Measurements from ENCODE around the gene TAF4. TPM values are rescaled to one million over a fixed set of nuclear protein-coding genes. Genes with fewer than 3 reads are reported as not detected.

The TAF4 gene
- total RNA-seq, 3 donors from 2014 or later = 11.1 to 13.0 (median 12.7) TPM

DNA sequence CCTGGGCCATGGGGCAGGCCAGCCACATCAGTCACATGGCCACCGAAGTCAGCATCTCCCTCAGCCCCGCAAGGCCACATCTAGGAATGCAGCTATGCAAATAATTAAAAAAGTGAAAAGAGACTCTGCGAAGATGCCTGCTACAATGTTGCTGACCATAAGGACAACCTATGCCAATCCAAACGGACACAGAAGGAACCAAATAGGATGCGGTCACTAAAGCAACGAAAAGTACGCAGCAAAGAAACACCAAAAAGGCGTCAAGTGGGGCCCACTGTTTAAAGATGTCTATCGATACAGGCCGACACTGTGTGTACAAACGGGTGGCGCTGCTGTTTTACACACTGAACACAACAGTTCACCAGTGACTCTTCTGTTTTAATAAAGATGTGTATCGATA is 56.4 kb downstream of the TAF4 start:
- TF ChIP-seq POLR2AphosphoS5 (IDR thresholded peaks at IDR 0.05) (no peak), POLR2A (IDR thresholded peaks at IDR 0.05) (no peak)
- TF ChIP-seq, protein P1, sequence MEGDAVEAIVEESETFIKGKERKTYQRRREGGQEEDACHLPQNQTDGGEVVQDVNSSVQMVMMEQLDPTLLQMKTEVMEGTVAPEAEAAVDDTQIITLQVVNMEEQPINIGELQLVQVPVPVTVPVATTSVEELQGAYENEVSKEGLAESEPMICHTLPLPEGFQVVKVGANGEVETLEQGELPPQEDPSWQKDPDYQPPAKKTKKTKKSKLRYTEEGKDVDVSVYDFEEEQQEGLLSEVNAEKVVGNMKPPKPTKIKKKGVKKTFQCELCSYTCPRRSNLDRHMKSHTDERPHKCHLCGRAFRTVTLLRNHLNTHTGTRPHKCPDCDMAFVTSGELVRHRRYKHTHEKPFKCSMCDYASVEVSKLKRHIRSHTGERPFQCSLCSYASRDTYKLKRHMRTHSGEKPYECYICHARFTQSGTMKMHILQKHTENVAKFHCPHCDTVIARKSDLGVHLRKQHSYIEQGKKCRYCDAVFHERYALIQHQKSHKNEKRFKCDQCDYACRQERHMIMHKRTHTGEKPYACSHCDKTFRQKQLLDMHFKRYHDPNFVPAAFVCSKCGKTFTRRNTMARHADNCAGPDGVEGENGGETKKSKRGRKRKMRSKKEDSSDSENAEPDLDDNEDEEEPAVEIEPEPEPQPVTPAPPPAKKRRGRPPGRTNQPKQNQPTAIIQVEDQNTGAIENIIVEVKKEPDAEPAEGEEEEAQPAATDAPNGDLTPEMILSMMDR (IDR thresholded peaks at IDR 0.05) = no peak

DNA sequence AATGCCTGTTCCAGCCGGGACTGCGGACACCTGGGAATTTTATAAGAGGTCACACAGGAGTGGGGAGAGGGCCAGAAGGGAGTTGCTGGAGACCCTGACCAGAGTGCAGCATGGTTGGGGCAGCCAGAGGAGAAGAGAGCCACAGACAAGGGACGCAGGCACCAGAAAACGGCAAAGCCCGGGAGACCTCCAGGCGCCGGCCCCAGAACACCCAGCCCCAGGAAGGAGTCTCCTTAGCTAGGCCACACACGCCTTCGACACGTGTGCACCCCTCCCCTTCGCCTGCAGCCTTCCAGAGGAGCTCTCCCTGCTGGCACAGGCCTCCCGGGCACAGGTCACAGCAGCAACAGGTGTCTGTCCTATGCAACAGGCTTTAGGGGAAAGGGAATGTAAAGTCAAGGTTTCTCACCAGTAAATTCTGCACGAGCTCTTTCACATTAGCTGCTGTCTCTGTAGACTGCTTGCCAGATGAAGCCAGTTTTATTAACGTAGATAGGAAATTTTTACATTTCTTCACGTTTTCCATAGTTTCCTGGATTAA is 57.0 kb downstream of the TAF4 start:
- TF ChIP-seq, protein P1 (IDR thresholded peaks at IDR 0.05) = no peak
- no peak for TF ChIP-seq POLR2A (IDR thresholded peaks at IDR 0.05)
- no peak for TF ChIP-seq POLR2AphosphoS5 (IDR thresholded peaks at IDR 0.05)
- Histone ChIP-seq H3K27me3 (no peaks in the 10 kb centered on the region), H3K27ac (no peak overlapping the region), H3K36me3 (no peaks in the 10 kb centered on the region), H3K4me1 (no peaks in the 10 kb centered on the region), H3K4me3 (no peak overlapping the region), H3K9me3 (no peaks in the 10 kb centered on the region)
- intact Hi-C loops (cut with DNase I; ENCODE audit: low total_unique reads) = no loop called here
- DNase-seq (ENCODE audit: low spot score in 2 of 2) = no peak

More for the DNA sequence above, 56.4 kb downstream of the TAF4 start:
- Histone ChIP-seq H3K27me3 (no peaks in the 10 kb centered on the region), H3K9me3 (no peaks in the 10 kb centered on the region), H3K4me1 (no peaks in the 10 kb centered on the region), H3K4me3 (no peak overlapping the region), H3K36me3 (no peaks in the 10 kb centered on the region), H3K27ac (no peak overlapping the region)
- intact Hi-C loops (cut with DNase I; ENCODE audit: low total_unique reads) = no loop called here
- DNase-seq (ENCODE audit: low spot score in 2 of 2) = no peak

DNA sequence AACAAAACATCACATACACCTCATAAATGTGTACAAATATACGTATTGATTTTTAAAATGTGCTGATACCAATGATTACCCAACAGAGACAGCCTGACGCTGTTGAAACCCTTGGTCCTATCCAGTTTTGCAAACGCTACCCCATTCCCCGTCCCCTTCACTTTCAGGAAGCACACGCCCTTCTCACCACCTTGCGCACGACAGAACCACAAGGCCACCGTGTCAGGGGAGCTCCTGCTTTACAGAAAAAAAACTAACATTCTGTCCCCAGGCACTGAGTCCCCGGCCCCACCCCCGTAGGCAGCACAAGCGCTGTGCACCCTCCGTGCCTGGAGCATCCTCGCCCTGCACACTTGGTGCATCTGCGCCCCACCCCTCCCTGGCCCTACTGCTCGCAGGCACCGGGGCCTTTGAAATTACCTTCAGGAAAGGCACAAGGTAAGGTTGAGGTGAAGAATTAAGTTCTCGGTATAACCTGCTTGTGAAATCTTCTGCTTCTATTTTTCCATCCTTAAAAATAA is 58.5 kb downstream of the TAF4 start:
- no peaks in the 10 kb centered on the region for H3K27me3 ChIP-seq
- H3K4me1 ChIP-seq = no peaks in the 10 kb centered on the region
- no peaks in the 10 kb centered on the region for H3K36me3 ChIP-seq
- TF ChIP-seq POLR2AphosphoS5 (IDR thresholded peaks at IDR 0.05) = no peak
- TF ChIP-seq, protein P1 (IDR thresholded peaks at IDR 0.05) = no peak
- no peak for TF ChIP-seq POLR2A (IDR thresholded peaks at IDR 0.05)
- intact Hi-C loops (cut with DNase I; ENCODE audit: low total_unique reads) = no loop called here
- no peak for DNase-seq (ENCODE audit: low spot score in 2 of 2)
- H3K9me3 ChIP-seq = no peaks in the 10 kb centered on the region
- H3K4me3 ChIP-seq = no peak overlapping the region
- no peak overlapping the region for H3K27ac ChIP-seq

DNA sequence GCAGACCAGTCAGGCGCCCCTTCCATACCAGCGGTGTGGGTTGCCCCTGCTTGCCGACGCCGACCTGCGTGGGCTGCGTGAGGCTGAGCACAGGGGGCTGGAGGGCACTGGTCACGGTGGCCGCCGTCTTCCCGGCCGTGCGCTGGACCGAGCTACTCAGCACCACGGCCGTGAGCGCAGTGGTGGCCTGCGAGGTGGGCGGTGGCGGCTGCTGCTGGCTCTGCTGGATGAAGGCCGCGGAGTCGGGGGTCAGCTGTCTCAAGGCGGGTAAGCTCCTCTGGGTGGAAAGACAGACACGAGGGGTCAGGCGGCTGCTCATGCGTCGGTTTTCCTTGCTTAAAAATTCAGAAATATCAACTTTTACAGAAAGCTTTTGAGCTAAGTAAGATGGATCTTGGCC is 59.2 kb downstream of the TAF4 start:
- TF ChIP-seq POLR2AphosphoS5 (IDR thresholded peaks at IDR 0.05) = no peak
- TF ChIP-seq POLR2A (IDR thresholded peaks at IDR 0.05) = no peak
- TF ChIP-seq, protein P1 (IDR thresholded peaks at IDR 0.05) = no peak
- intact Hi-C loops (cut with DNase I; ENCODE audit: low total_unique reads) = no loop called here
- H3K36me3 ChIP-seq = no peaks in the 10 kb centered on the region
- no peaks in the 10 kb centered on the region for H3K9me3 ChIP-seq
- H3K4me1 ChIP-seq = no peaks in the 10 kb centered on the region
- H3K27me3 ChIP-seq = no peaks in the 10 kb centered on the region
- DNase-seq (ENCODE audit: low spot score in 2 of 2) = no peak
- H3K27ac ChIP-seq = no peak overlapping the region
- no peak overlapping the region for H3K4me3 ChIP-seq

DNA sequence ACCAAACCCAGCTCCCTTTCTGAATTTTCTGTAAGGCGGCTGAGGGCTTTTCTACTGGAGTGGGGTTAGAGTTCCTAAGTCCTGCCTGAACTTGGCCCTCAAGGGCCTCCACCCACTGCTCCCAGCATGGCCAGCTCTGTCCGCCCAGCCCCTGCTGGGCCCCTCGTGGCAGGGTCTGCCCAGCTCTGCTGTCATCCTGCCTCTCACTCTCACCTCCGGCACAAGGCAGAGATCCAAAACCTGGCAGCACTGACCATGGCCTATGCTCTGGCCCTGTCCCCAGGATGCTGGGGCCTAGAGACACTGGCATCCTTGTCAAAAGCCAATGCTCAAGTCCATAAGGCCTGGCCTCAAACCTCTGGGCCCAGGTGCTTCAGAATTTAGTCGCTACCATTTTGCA is 61.1 kb downstream of the TAF4 start:
- Histone ChIP-seq H3K4me3 (no peak overlapping the region), H3K27me3 (no peaks in the 10 kb centered on the region), H3K27ac (no peak overlapping the region), H3K4me1 (no peaks in the 10 kb centered on the region), H3K9me3 (no peaks in the 10 kb centered on the region), H3K36me3 (no peaks in the 10 kb centered on the region)
- DNase-seq (ENCODE audit: low spot score in 2 of 2) = no peak
- intact Hi-C loops (cut with DNase I; ENCODE audit: low total_unique reads) = no loop called here
- TF ChIP-seq, protein P1 (IDR thresholded peaks at IDR 0.05) = no peak
- TF ChIP-seq POLR2AphosphoS5 (IDR thresholded peaks at IDR 0.05) (no peak), POLR2A (IDR thresholded peaks at IDR 0.05) (no peak)
